NT2/D1 (cell line): ENCODE data around the gene PTGES2.

ENCODE experiments used
- SUZ12 ChIP-seq: IDR thresholded peaks from 2 replicates; pipeline ENCODE4 v1.6.1; 2011; ENCODE audit not compliant: insufficient read length, insufficient read depth; ENCODE audit errors: extremely low read depth
- YY1 ChIP-seq: IDR thresholded peaks from 2 replicates; pipeline ENCODE4 v1.6.1; 2011; ENCODE audit not compliant: insufficient read length, insufficient read depth
- ZNF274 ChIP-seq: IDR thresholded peaks from 2 replicates; pipeline ENCODE4 v1.6.1; 2011; ENCODE audit warnings: mild to moderate bottlenecking, low read depth, low read length

DNA sequence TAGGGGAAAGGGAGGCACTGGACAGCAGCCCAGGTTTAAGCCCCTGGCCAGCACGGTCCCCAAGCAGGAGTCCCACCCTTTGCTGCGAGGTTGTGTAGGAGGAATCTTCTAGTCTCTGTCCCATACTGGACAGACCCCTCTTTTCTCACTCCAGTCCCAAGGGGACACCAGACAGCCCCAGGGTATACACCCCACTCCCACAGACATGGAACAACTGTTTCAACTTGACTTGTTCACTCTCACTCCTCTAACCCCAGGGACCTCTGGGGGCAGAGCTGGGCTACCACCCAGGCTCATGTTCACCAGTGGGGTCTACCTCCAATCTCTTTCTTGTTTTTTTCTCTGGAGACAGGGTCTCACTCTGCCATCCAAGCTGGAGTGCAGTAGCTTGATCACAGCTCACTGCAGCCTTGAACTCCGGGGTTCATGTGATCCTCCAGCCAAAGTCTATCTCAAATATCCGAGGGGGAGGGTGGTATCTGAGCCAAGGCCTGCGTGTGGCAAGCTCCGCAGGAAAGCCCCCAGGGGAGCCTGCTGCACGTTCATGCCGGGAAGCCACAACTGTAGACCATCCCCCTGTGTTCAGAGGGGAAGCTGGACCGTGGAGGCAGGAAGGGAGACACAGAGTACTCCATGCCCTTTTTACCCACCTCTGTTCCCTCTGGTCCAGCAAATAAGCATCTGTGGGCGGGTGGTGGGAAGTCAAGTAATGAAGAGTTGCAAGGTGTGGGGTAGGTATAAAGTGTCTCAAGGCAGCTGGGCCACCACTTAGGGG lies 1.8 kb downstream of the PTGES2 start:
- TF ChIP-seq SUZ12 (no peak), ZNF274 (no peak), YY1 (no peak)
